ENCODE results near the gene BCL2L11. TPM values are rescaled to one million over a fixed set of nuclear protein-coding genes. Genes with fewer than 3 reads are reported as not detected.

BCL2L11 gene
- total and polyA plus RNA-seq, 10 of the 15 experiments (the other 5 are each of a cell fraction or from before 2014, with no cell fraction given), result 0.29 to 10.1 (median 1.1) TPM

GRCh38 chr2:111191877-111192276 lies 71.2 kb downstream of the BCL2L11 start:
- no peaks in the 10 kb centered on the region for H3K79me2 ChIP-seq (ENCODE audit: control insufficient read depth, insufficient read depth, low read length)
- DNase-seq (ENCODE audit: low read depth, low spot score), result no peak
- CTCF ChIA-PET, result no interaction called here
- H3K27me3 ChIP-seq (replicated peaks in 1 of 2; ENCODE audit: control insufficient read depth in 2 of 2, insufficient read depth in 2 of 2, low read length in 1 of 2), result no peaks in the 10 kb centered on the region
- TF ChIP-seq RUNX3 (IDR thresholded peaks at IDR 0.05; ENCODE audit: low read length), result no peak
- no peak for TF ChIP-seq BHLHE40 (IDR thresholded peaks at IDR 0.05; ENCODE audit: borderline replicate concordance in 1 of 2, low read depth in 2 of 2, low read length in 1 of 2)
- WGBS (ENCODE audit: insufficient coverage, insufficient replicate concordance, low lambda C conversion rate, missing lambda C conversion rate), result 68% methylated on average over 5 of the region's 5 CpGs
- ATAC-seq, result no peak
- SMC1A ChIA-PET (ENCODE audit: uncharacterized antibody, unreplicated experiment), result interaction anchor here (1.0 to 8.9 kb wide), 6 partner anchors 12 to 46 kb away, joined by 3 to 137 read pairs (median 26); no protein-coding TSS in a partner anchor
- H3K9me3 ChIP-seq (replicated peaks; ENCODE audit: control insufficient read depth, insufficient read depth, low read length), result peaks cover 2% of the 10 kb centered on the region; the same call in 2 of the 3 replicates
- intact Hi-C loops (cut with micrococcal nuclease; ENCODE audit: unreplicated experiment) (no loop called here), in situ Hi-C loops (cut with MboI) (no loop called here)
- H3K4me1 ChIP-seq (ENCODE audit: control insufficient read depth, insufficient read depth, low read length), result peaks cover 16% of the 10 kb centered on the region
- no peaks in the 10 kb centered on the region for H4K20me1 ChIP-seq (ENCODE audit: control insufficient read depth, insufficient read depth)
- no peaks in the 10 kb centered on the region for H3K36me3 ChIP-seq (ENCODE audit: control insufficient read depth in 2 of 2, insufficient read depth in 2 of 2, low read length in 1 of 2)
- FAIRE-seq, result no peak
- RAD21 ChIA-PET (ENCODE audit: unreplicated experiment), result interaction anchor here (1.1 to 4.8 kb wide), 6 partner anchors 9 to 380 kb away, joined by 3 to 139 read pairs (median 8); no protein-coding TSS in a partner anchor
- H3K27ac ChIP-seq (ENCODE audit: control insufficient read depth, insufficient read depth), result no peak overlapping the region
- no TSS peak for BruUV-seq (replicated peaks)
- no peak overlapping the region for H3K9ac ChIP-seq (ENCODE audit: control insufficient read depth, insufficient read depth, low read length)
- no peak overlapping the region for H3K4me3 ChIP-seq
- no peak overlapping the region for H2AFZ ChIP-seq (ENCODE audit: control insufficient read depth, low read depth, low read length)
- POLR2A ChIA-PET, result interaction anchor here (1.6 to 1.7 kb wide), 3 partner anchors 14 to 71 kb away, joined by 5 to 9 read pairs (median 7); partner anchors contain the start of gene BCL2L11
- no peak overlapping the region for H3K4me2 ChIP-seq (ENCODE audit: control insufficient read depth, insufficient read depth)

- Histone ChIP-seq H3K36me3 (ENCODE audit: control insufficient read depth in 2 of 2, insufficient read depth in 2 of 2, low read length in 1 of 2) (no peaks in the 10 kb centered on the region), H3K79me2 (ENCODE audit: control insufficient read depth, insufficient read depth, low read length) (no peaks in the 10 kb centered on the region), H3K4me3 (no peak overlapping the region), H3K4me2 (ENCODE audit: control insufficient read depth, insufficient read depth) (no peak overlapping the region), H3K9ac (ENCODE audit: control insufficient read depth, insufficient read depth, low read length) (no peak overlapping the region), H4K20me1 (ENCODE audit: control insufficient read depth, insufficient read depth) (no peaks in the 10 kb centered on the region), H3K27me3 (replicated peaks in 1 of 2; ENCODE audit: control insufficient read depth in 2 of 2, insufficient read depth in 2 of 2, low read length in 1 of 2) (no peaks in the 10 kb centered on the region), H3K4me1 (ENCODE audit: control insufficient read depth, insufficient read depth, low read length) (peaks cover 25% of the 10 kb centered on the region), H2AFZ (ENCODE audit: control insufficient read depth, low read depth, low read length) (no peak overlapping the region), H3K27ac (ENCODE audit: control insufficient read depth, insufficient read depth) (no peak overlapping the region), H3K9me3 (replicated peaks; ENCODE audit: control insufficient read depth, insufficient read depth, low read length) (peaks cover 2% of the 10 kb centered on the region; the same call in 2 of the 3 replicates)
- CTCF ChIA-PET, result interaction anchor here (0.8 to 3.3 kb wide), 7 partner anchors 11 to 381 kb away, joined by 3 to 28 read pairs (median 4); partner anchors contain the start of gene BCL2L11
- ATAC-seq, result no peak
- intact Hi-C loops (cut with micrococcal nuclease; ENCODE audit: unreplicated experiment) (no loop called here), in situ Hi-C loops (cut with MboI) (no loop called here)
- no peak for FAIRE-seq
- no peak for DNase-seq (ENCODE audit: low read depth, low spot score)
- TF ChIP-seq TCF3 (IDR thresholded peaks at IDR 0.05; ENCODE audit: borderline replicate concordance, insufficient read depth, low read depth, low read length), result no peak
- no peak for TF ChIP-seq CREM (IDR thresholded peaks at IDR 0.05; ENCODE audit: low read depth)
- TF ChIP-seq WRNIP1 (IDR thresholded peaks at IDR 0.05; ENCODE audit: borderline replicate concordance, low read depth, low read length), result no peak
- no peak for TF ChIP-seq ATF2 (IDR thresholded peaks at IDR 0.05; ENCODE audit: low read length)
- TF ChIP-seq GABPA (IDR thresholded peaks at IDR 0.05; ENCODE audit: low read depth), result no peak
- no peak for TF ChIP-seq RUNX3 (IDR thresholded peaks at IDR 0.05; ENCODE audit: low read length)
- TF ChIP-seq NR2C1 (IDR thresholded peaks at IDR 0.05), result no peak
- TF ChIP-seq FOS (IDR thresholded peaks at IDR 0.05; ENCODE audit: borderline replicate concordance, extremely low read depth, insufficient read length), result no peak
- TF ChIP-seq PKNOX1 (IDR thresholded peaks at IDR 0.05), result no peak
- POLR2A ChIA-PET, result interaction anchor here (0.9 to 3.6 kb wide), 3 partner anchors 16 to 72 kb away, joined by 3 to 39 read pairs (median 7); partner anchors contain the start of gene BCL2L11
- RAD21 ChIA-PET (ENCODE audit: unreplicated experiment), result interaction anchor here (1.4 to 4.8 kb wide), 8 partner anchors 9 to 381 kb away, joined by 3 to 139 read pairs (median 21); partner anchors contain the start of gene BCL2L11
- no TSS peak for BruUV-seq (replicated peaks)
- SMC1A ChIA-PET (ENCODE audit: uncharacterized antibody, unreplicated experiment), result interaction anchor here (0.7 to 8.9 kb wide), 13 partner anchors 11 to 491 kb away, joined by 3 to 137 read pairs (median 6); no protein-coding TSS in a partner anchor
- 0% methylated on average over 1 of the region's 1 CpG for WGBS (ENCODE audit: insufficient coverage, insufficient replicate concordance, low lambda C conversion rate, missing lambda C conversion rate)
These were observed 72.2 kb downstream of the BCL2L11 start for GRCh38 chr2:111192776-111193368.

Measured in GM12878 (cell line).